Liver (tissue), 9 donors: ENCODE results near the gene ITGB7. TPM values are rescaled to one million over a fixed set of nuclear protein-coding genes. Genes with fewer than 3 reads are reported as not detected.

ENCODE experiments used
- DNase-seq: peaks from one replicate; pipeline ENCODE4 v3.0.0-alpha.2; 2017; ENCODE audit warnings: low spot score
- H3K27ac ChIP-seq, 2 donors: one replicate each; pipeline ENCODE4 v1.7.0; 2013; ENCODE audit warnings: inconsistent platforms in 2 of 2, low read length in 2 of 2, control low read depth in 1 of 2, low read depth in 1 of 2, mild to moderate bottlenecking in 1 of 2
- H3K27me3 ChIP-seq, 4 donors: one replicate each; pipeline versions ENCODE4 v1.6.1 to v1.7.0; 2013; ENCODE audit warnings: low read length in 3 of 4, inconsistent platforms in 1 of 4, mild to moderate bottlenecking in 1 of 4, moderate library complexity in 1 of 4; ENCODE audit not compliant: control insufficient read depth in 4 of 4, insufficient read depth in 4 of 4
- H3K36me3 ChIP-seq, 4 donors: one replicate each; pipeline versions ENCODE4 v1.6.1 to v1.7.0; 2013; ENCODE audit warnings: low read length in 3 of 4, mild to moderate bottlenecking in 3 of 4, low read depth in 1 of 4, moderate library complexity in 1 of 4; ENCODE audit not compliant: control insufficient read depth in 4 of 4, insufficient read depth in 3 of 4
- H3K4me1 ChIP-seq, 4 donors: one replicate each; pipeline versions ENCODE4 v1.6.1 to v1.7.0; 2013; ENCODE audit warnings: low read length in 3 of 4, mild to moderate bottlenecking in 3 of 4, moderate library complexity in 1 of 4; ENCODE audit not compliant: control insufficient read depth in 4 of 4, insufficient read depth in 4 of 4
- H3K4me3 ChIP-seq, 3 donors: one replicate each; pipeline versions ENCODE4 v1.6.1 to v1.7.0; 2013; ENCODE audit warnings: low read length in 3 of 3, control low read depth in 1 of 3, low read depth in 1 of 3, mild to moderate bottlenecking in 1 of 3
- H3K9ac ChIP-seq, 2 donors: one replicate each; pipeline ENCODE4 v1.7.0; 2013; ENCODE audit warnings: low read length in 2 of 2, mild to moderate bottlenecking in 2 of 2, moderate library complexity in 2 of 2, control low read depth in 1 of 2, low read depth in 1 of 2
- H3K9me3 ChIP-seq, 4 donors: one replicate each; pipeline versions ENCODE4 v1.6.1 to v1.7.0; 2013; ENCODE audit warnings: low read length in 3 of 4; ENCODE audit not compliant: control insufficient read depth in 4 of 4
- ATF3 ChIP-seq: IDR thresholded peaks from 2 replicates; pipeline ENCODE4 v1.6.1; 2016; ENCODE audit warnings: antibody characterized with exemption
- EGR1 ChIP-seq, 2 donors: IDR thresholded peaks; 2 replicates each; pipeline ENCODE4 v1.6.1; 2016 to 2018; ENCODE audit warnings: antibody characterized with exemption in 2 of 2, low read depth in 2 of 2
- FOXA1 ChIP-seq: IDR thresholded peaks from 2 replicates; pipeline ENCODE4 v1.6.1; 2016; ENCODE audit warnings: antibody characterized with exemption
- FOXA2 ChIP-seq: IDR thresholded peaks from 2 replicates; pipeline ENCODE4 v1.6.1; 2016; ENCODE audit warnings: antibody characterized with exemption
- GABPA ChIP-seq, 2 donors: IDR thresholded peaks in 1 of 2; conservative IDR thresholded peaks in 1 of 2; 2 replicates each; pipeline ENCODE4 v1.6.1; 2016; ENCODE audit warnings: antibody characterized with exemption in 2 of 2, mild to moderate bottlenecking in 1 of 2, moderate library complexity in 1 of 2
- HNF4A ChIP-seq, 2 donors: conservative IDR thresholded peaks; 2 replicates each; pipeline ENCODE4 v1.6.1; 2016; ENCODE audit warnings: antibody characterized with exemption in 2 of 2, mild to moderate bottlenecking in 2 of 2
- HNF4G ChIP-seq: IDR thresholded peaks from 2 replicates; pipeline ENCODE4 v1.6.1; 2016; ENCODE audit warnings: antibody characterized with exemption
- JUND ChIP-seq, 2 donors: IDR thresholded peaks; 2 replicates each; pipeline ENCODE4 v1.6.1; 2016; ENCODE audit warnings: antibody characterized with exemption in 2 of 2
- NR2F2 ChIP-seq: IDR thresholded peaks from 2 replicates; pipeline ENCODE4 v1.6.1; 2016; ENCODE audit warnings: antibody characterized with exemption
- RAD21 ChIP-seq, 2 donors: IDR thresholded peaks; 2 replicates each; pipeline ENCODE4 v1.6.1; 2016; ENCODE audit warnings: antibody characterized with exemption in 2 of 2, mild to moderate bottlenecking in 2 of 2
- RXRA ChIP-seq, 2 donors: IDR thresholded peaks; 2 replicates each; pipeline ENCODE4 v1.6.1; 2017 to 2018; ENCODE audit warnings: antibody characterized with exemption in 2 of 2, mild to moderate bottlenecking in 1 of 2
- SP1 ChIP-seq: IDR thresholded peaks from 2 replicates; pipeline ENCODE4 v1.6.1; 2018; ENCODE audit warnings: antibody characterized with exemption, mild to moderate bottlenecking
- TAF1 ChIP-seq: conservative IDR thresholded peaks from 2 replicates; pipeline ENCODE4 v1.6.1; 2016; ENCODE audit warnings: antibody characterized with exemption, mild to moderate bottlenecking
- YY1 ChIP-seq: IDR thresholded peaks from 2 replicates; pipeline ENCODE4 v1.6.1; 2016; ENCODE audit warnings: antibody characterized with exemption, mild to moderate bottlenecking
- WGBS: extraction: QIAGEN DNeasy Blood & Tissue Kit; methylation state at CpG from one replicate; pipeline ENCODE4 v1.1.7; 2013; 5-methylcytosine and 5-hydroxymethylcytosine counted together
- polyA plus RNA-seq, 2 donors: library from polyadenylated mRNA; stranded (reverse) in 1 of 2; unstranded in 1 of 2; fragments of 200-250 nt in 1 of 2; fragments of >200 nt in 1 of 2; fragmentation: Nextera tagmentation in 1 of 2; extraction: Ambion mirVana in 1 of 2; gene quantifications; one replicate each; pipeline versions ENCODE4 v1.2.1 to v1.2.3, GENCODE V29; 2013 to 2015
- total RNA-seq, 2 donors: library from RNA; depleted of rRNA; stranded (reverse); fragments of >200 nt; gene quantifications; one replicate each; pipeline ENCODE4 v1.2.3, GENCODE V29; 2014
- TF ChIP-seq, protein P1 (sequence below): fragments of 150-350 bp; IDR thresholded peaks from 2 replicates; pipeline ENCODE4 v1.5.1; 2017; ENCODE audit warnings: improper control_type of control experiment, low read depth, low read length; ENCODE audit not compliant: missing input control
- TF ChIP-seq, protein P2 (sequence below): IDR thresholded peaks from 2 replicates; pipeline ENCODE4 v1.6.1; 2016; ENCODE audit warnings: antibody characterized with exemption
- TF ChIP-seq, protein P3 (sequence below): IDR thresholded peaks from 2 replicates; pipeline ENCODE4 v1.6.1; 2016; ENCODE audit warnings: antibody characterized with exemption
- TF ChIP-seq, protein P4 (sequence below): IDR thresholded peaks from 2 replicates; pipeline ENCODE4 v1.6.1; 2016; ENCODE audit warnings: antibody characterized with exemption, mild to moderate bottlenecking
- donor health status: healthy.
- donor health status: healthy.
- donor health status: healthy.
- donor health status: healthy.
- donor health status: healthy.

ITGB7 gene
- total and polyA plus RNA-seq, 4 donors = 1.7 to 2.4 (median 2.1) TPM

DNA sequence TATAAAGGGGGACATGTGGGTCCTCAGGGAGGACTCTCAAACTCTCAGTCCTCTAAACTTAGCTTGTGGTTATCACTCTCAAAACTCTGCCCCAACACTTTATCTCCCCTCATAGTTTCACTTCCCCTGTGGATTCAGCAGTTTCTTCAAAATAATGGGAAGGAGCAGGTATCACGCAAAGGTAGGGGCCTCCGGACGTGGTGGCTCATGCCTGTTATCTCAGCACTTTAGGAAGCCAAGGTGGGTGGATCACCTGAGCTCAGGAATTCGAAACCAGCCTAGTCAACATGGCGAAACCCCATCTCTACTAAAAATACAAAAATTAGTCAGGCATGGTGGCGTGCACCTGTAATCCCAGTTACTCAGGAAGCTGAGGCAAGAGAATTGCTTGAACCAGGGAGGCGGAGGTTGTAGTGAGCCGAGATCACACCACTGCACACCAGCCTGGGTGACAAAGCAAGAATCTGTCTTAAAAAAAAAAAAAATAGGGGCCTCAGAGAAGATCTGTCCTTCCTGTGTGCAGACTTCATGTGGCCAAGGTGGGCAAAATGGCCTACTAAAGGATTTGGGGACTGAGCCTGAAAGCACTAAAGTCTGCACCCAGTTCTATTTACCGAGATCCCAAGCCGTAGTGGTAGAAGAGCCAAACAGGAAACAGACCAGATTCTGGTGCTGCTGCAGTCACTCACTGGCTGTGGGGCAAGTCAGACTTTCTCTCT, 6.4 kb downstream of the ITGB7 start:
- Histone ChIP-seq H3K36me3 (no peaks in the 10 kb centered on the region), H3K4me3 (no peak overlapping the region), H3K9ac (no peak overlapping the region), H3K4me1 (peaks cover 0 to 27% (median 21%) of the 10 kb centered on the region in 4 donors), H3K27ac (no peak overlapping the region), H3K27me3 (no peaks in the 10 kb centered on the region), H3K9me3 (no peaks in the 10 kb centered on the region)
- 74% methylated on average over 10 of the region's 10 CpGs for WGBS
- DNase-seq = no peak
- TF ChIP-seq YY1 = no peak
- TF ChIP-seq, protein P1, sequence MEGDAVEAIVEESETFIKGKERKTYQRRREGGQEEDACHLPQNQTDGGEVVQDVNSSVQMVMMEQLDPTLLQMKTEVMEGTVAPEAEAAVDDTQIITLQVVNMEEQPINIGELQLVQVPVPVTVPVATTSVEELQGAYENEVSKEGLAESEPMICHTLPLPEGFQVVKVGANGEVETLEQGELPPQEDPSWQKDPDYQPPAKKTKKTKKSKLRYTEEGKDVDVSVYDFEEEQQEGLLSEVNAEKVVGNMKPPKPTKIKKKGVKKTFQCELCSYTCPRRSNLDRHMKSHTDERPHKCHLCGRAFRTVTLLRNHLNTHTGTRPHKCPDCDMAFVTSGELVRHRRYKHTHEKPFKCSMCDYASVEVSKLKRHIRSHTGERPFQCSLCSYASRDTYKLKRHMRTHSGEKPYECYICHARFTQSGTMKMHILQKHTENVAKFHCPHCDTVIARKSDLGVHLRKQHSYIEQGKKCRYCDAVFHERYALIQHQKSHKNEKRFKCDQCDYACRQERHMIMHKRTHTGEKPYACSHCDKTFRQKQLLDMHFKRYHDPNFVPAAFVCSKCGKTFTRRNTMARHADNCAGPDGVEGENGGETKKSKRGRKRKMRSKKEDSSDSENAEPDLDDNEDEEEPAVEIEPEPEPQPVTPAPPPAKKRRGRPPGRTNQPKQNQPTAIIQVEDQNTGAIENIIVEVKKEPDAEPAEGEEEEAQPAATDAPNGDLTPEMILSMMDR = no peak
- TF ChIP-seq, protein P2, sequence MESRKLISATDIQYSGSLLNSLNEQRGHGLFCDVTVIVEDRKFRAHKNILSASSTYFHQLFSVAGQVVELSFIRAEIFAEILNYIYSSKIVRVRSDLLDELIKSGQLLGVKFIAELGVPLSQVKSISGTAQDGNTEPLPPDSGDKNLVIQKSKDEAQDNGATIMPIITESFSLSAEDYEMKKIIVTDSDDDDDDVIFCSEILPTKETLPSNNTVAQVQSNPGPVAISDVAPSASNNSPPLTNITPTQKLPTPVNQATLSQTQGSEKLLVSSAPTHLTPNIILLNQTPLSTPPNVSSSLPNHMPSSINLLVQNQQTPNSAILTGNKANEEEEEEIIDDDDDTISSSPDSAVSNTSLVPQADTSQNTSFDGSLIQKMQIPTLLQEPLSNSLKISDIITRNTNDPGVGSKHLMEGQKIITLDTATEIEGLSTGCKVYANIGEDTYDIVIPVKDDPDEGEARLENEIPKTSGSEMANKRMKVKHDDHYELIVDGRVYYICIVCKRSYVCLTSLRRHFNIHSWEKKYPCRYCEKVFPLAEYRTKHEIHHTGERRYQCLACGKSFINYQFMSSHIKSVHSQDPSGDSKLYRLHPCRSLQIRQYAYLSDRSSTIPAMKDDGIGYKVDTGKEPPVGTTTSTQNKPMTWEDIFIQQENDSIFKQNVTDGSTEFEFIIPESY = no peak
- TF ChIP-seq RXRA (IDR thresholded peaks at IDR 0.05) = no peak
- TF ChIP-seq EGR1 (IDR thresholded peaks at IDR 0.05; ENCODE audit: low read depth in 2 of 2) = no peak
- TF ChIP-seq SP1 = no peak
- no peak for TF ChIP-seq ATF3
- TF ChIP-seq GABPA (IDR thresholded peaks at IDR 0.05 in 1 of 2, conservative IDR thresholded peaks at IDR 0.05 in 1 of 2) = no peak
- no peak for TF ChIP-seq FOXA2
- no peak for TF ChIP-seq NR2F2
- TF ChIP-seq TAF1 = no peak
- TF ChIP-seq, protein P3, sequence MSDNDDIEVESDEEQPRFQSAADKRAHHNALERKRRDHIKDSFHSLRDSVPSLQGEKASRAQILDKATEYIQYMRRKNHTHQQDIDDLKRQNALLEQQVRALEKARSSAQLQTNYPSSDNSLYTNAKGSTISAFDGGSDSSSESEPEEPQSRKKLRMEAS = no peak
- no peak for TF ChIP-seq HNF4G

GRCh38 chr12:53200107-53200457, 7.0 kb downstream of the ITGB7 start:
- H3K27me3 ChIP-seq = no peaks in the 10 kb centered on the region
- no peak overlapping the region for H3K4me3 ChIP-seq
- WGBS = 91% methylated on average over 2 of the region's 2 CpGs
- H3K27ac ChIP-seq = no peak overlapping the region
- no peak for TF ChIP-seq YY1
- TF ChIP-seq, protein P2 = no peak
- TF ChIP-seq EGR1 (IDR thresholded peaks at IDR 0.05; ENCODE audit: low read depth in 2 of 2) = no peak
- no peak for TF ChIP-seq ATF3
- no peak for TF ChIP-seq RXRA (IDR thresholded peaks at IDR 0.05)
- no peak for TF ChIP-seq TAF1
- TF ChIP-seq NR2F2 = no peak
- TF ChIP-seq, protein P1 = no peak
- TF ChIP-seq GABPA (IDR thresholded peaks at IDR 0.05 in 1 of 2, conservative IDR thresholded peaks at IDR 0.05 in 1 of 2) = no peak
- no peak for TF ChIP-seq RAD21 (IDR thresholded peaks at IDR 0.05)
- TF ChIP-seq HNF4A (conservative IDR thresholded peaks at IDR 0.05) = no peak
- TF ChIP-seq SP1 = no peak
- TF ChIP-seq HNF4G = no peak
- TF ChIP-seq, protein P4, sequence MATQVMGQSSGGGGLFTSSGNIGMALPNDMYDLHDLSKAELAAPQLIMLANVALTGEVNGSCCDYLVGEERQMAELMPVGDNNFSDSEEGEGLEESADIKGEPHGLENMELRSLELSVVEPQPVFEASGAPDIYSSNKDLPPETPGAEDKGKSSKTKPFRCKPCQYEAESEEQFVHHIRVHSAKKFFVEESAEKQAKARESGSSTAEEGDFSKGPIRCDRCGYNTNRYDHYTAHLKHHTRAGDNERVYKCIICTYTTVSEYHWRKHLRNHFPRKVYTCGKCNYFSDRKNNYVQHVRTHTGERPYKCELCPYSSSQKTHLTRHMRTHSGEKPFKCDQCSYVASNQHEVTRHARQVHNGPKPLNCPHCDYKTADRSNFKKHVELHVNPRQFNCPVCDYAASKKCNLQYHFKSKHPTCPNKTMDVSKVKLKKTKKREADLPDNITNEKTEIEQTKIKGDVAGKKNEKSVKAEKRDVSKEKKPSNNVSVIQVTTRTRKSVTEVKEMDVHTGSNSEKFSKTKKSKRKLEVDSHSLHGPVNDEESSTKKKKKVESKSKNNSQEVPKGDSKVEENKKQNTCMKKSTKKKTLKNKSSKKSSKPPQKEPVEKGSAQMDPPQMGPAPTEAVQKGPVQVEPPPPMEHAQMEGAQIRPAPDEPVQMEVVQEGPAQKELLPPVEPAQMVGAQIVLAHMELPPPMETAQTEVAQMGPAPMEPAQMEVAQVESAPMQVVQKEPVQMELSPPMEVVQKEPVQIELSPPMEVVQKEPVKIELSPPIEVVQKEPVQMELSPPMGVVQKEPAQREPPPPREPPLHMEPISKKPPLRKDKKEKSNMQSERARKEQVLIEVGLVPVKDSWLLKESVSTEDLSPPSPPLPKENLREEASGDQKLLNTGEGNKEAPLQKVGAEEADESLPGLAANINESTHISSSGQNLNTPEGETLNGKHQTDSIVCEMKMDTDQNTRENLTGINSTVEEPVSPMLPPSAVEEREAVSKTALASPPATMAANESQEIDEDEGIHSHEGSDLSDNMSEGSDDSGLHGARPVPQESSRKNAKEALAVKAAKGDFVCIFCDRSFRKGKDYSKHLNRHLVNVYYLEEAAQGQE = no peak
- no peak for TF ChIP-seq JUND (IDR thresholded peaks at IDR 0.05)
- TF ChIP-seq FOXA1 = no peak
- TF ChIP-seq FOXA2 = no peak
- DNase-seq = no peak
- peaks cover 0 to 27% (median 24%) of the 10 kb centered on the region in 4 donors for H3K4me1 ChIP-seq
- no peaks in the 10 kb centered on the region for H3K9me3 ChIP-seq
- H3K9ac ChIP-seq = no peak overlapping the region
- H3K36me3 ChIP-seq = no peaks in the 10 kb centered on the region
